Dermis microvascular lymphatic vessel endothelial cell (primary cell): ENCODE results near the gene S1PR3. TPM values are rescaled to one million over a fixed set of nuclear protein-coding genes. Genes with fewer than 3 reads are reported as not detected.
A peak's percentile ranks its signal among the peaks of the same experiment; 100 is the strongest.
"Not testable (repeated sequence)": the region's sequence is repeated elsewhere in the genome, so short reads cannot be mapped to it uniquely, and the experiment has no call there.

ENCODE experiments used
- DNase-seq, 2 donors: peaks; one replicate each; pipeline versions ENCODE4 v3.0.0 to v3.0.0-alpha.2; 2010; ENCODE audit warnings: low read depth in 2 of 2
- total RNA-seq: library from RNA; depleted of rRNA; stranded (reverse); fragments of >200 nt; gene quantifications from 2 replicates; pipeline ENCODE4 v1.2.1, GENCODE V29; 2014

Gene S1PR3
- total RNA-seq = 0.63 and 1.2 TPM in 2 replicates

DNA sequence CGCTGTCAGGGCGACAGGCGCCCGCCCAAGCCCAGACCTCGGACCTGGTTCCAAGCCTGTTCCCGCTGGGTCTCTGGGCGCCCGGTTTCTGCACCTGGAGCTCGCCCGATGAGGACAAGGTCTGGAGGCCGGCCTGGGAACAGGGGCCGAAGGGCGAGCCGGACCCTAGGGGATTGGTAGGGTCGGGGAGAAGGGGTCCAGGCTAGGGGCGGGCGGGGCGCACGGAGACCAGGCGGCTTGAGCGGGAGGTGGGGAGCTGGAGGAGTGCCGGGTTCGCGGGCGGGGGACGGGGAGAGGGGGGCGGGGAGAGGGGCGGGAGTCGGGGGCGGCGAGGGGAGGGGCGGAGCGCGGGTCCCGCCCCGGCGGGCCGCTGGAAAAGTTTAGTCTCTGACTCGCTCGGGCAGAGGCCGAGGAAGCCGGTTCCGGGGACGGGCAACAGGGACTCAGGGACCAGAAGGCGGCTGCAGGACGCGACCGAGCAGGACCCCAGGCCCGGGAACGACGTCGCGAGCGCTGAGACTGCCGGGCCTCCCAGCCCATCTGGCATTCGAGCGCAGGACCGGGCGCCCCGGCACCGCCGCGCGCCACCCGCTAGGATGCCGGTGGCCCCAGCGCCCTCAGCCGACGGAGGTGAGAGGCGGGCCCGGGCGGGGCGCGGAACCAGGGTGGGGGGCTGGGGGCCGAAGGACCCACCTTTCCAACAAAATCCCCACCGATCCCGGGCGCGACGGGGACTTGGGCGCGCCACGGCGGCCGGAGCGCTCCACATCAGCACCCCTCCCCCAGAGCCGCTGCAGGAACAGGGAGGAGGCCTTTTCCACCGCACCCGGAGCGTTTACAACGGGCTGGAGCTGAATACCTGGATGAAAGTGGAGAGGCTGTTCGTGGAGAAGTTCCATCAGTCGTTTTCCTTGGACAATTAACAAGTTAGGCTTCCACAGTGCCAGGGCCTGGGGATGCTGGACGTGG lies at the start of gene S1PR3:
S1PR3 (plus strand) TSS at position 403 of the 969 bp plus-strand sequence. CDS start 9,733 bp downstream, outside the sequence.
- DNase-seq = peak in 1 of 2 donors; percentile 54

DNA sequence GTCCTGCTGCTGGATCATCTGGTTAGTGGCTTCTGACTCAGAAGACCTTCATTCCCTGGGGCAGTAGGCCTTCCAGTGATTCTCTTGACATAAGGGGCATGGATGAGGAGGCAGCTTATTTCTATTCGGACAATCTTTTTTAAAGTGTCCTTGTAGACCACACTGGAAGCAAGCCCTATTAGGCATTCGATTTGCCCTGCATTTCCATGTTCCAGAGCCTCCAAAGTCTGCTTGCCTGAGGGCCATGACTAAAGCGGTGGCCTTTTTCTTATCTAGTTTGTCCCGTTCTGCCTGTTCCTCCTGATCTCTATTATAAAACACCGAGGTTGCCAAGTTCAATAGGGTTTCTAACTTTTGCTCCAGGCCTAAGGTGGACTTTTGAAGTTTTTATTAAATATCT lies 49.7 kb upstream of the S1PR3 start:
- DNase-seq = not testable (repeated sequence)

DNA sequence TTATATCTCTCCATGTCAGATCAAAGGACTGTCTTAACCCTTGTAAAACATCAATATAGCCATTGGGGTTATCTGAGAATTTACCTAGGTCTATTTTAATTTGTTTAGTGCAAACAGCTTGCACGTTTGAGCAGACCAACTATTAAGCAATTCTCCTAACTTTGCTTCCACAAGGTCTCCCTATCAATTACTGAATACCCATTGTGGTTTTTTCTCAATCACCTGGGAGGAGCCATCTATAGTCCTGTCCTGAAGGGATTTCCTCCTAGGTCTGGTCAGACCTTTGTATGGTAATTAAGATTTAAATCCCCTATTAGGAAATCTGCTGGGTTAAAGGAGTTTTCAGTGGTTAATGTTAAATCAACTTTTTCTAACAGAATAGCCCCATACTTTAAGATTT lies 48.9 kb upstream of the S1PR3 start:
- no peak for DNase-seq

DNA sequence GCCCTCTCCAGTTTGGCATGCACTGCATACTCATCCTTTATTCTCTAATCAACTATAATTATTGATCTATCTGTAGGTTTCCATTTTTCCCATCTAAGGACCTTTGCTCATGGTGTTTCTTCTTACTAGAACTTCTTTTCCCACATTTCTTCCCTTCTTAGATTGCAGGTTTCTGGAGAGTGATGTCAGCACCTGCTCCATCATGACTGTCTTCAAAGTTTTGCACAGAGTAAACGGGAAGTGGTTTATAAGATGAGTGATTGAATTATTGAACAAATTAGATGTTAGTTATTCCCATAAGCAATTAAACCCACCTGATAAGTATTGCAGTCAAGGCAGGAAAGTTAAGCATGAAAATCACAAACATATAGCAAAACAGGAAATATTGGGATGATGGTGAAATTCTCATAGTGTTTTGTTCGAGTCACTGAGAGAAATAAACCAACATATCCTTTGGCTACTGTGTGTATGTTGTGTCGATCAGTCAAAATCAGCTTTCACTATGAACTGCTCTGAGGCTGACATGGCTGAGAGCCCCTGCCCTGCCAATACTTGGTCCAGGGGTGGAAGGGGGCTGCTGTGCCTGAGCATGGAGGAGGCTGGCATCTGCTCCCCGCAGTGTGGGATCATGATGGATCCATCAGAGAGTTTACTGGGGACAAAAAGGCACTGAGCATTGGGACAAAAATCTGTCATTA lies 45.5 kb upstream of the S1PR3 start:
- no peak for DNase-seq

DNA sequence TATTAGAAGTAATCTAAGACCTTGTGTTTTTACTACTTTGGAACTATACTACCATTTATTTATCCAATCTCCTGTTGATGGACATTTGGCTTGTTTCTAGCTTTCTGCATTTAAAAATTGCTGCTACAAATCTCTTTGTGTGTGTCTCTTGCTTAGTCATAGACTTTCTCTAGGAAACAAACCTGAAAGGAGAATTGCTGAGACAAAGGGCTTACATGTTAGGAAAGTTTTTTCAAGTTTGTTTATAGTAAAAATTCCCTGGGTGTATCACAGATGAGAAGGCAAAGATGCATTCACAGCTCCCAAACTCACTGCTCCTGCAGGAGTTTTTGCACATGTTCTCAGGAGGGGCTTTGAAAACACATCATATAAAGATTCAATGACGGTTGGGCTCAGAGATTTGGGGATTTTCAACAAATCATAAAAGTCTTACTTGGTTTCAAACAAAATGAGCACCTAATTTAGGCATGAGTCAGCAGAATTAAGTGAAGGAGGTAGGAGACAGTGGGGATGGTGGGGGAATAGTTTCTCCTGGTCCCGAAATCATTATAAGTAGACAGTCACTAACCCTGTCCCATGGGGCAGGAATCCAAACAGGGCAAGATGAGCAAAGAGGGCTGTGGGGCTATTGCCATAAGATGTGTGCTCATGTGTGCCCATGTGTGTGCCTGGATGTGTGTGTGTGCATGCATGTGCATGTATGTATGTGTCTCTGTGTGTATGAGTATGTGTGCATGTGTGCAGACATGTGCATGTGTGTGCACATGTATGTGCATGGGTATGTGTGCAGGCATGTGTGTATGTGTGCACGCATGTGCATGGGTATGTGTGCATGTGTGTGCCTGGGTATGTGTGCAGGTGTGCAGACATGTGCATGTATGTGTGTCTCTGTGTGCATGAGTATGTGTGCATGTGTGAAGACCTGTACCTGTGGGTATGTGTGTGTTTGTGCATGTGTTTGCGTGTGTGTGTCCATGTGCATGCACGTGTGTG lies 43.4 kb upstream of the S1PR3 start:
- DNase-seq = no peak

DNA sequence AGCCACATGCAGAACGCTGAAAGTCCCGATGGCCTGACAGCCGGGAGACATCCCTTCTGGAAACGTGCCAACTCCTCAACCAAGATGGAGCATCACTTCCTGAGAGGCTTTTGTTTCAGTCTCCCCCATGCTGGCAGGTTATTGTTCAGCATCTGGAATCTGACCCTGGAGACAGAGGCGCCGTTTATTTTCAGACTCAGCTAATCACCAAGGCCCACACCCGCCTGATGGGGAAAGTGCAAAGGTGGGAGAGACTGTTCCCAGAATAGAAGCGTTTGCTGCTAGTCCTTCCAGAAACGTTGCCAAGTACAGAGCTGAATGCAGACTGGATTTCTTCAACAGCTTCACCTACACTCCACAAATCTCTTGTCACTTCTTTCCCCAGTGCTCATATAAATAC lies 41.8 kb upstream of the S1PR3 start:
- peak in 1 of 2 donors; percentile 81 for DNase-seq

DNA sequence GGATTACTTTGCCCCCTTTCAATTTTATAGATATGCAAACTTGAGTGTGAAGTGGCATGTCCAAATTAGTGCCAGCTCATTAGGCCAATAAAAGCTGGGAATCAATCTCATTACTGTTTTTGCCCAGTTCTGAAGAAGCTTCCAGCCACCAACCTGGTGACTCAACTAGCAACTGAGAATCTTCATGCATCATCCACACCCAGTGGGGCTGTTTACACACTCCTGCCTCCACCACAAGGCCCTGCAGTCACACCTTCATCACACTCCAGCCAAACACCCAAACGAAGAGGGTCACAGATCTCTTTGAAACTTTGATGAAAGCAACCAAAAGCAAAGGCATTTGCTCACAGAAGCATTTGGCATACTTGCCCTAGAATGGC lies 41.3 kb upstream of the S1PR3 start:
- DNase-seq = no peak

DNA sequence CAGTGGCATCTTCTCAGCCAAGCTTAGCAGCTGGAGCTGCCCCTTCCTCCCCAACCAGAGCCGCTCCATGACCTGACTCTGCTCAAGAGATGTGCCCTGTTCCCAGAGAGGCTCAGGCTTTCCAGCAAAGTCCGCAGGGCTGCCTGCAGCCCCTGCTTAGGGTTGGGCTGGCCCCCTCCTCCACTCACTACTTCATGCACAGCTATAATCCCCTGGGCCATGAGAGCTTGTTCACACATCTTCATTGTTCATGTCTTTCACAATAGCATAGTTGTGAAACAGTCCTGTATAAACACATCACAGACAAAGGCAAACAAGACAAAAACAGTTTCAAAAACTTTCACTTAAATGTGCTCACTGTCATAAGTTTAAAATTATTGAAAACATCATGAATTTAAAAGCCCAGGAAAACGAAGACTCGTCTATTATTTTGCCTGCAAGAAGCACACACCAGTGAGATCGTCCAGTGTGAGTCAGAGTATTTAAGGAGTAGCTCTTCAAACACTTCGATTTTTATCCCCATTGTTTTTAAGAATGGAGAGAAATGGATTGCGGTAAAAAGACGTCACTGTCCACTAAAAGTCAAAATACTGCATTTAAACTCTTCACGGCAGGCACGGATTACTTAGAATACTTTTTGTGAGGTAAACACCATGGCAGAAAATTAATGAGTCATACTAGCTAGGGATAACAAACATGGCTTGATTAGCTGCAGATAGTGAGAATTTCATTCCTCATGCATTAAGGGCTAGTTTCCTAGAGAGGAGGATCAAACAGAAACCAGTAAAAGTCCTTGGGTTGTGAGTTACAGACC lies 40.7 kb upstream of the S1PR3 start:
- DNase-seq = peak in 1 of 2 donors; percentile 26

DNA sequence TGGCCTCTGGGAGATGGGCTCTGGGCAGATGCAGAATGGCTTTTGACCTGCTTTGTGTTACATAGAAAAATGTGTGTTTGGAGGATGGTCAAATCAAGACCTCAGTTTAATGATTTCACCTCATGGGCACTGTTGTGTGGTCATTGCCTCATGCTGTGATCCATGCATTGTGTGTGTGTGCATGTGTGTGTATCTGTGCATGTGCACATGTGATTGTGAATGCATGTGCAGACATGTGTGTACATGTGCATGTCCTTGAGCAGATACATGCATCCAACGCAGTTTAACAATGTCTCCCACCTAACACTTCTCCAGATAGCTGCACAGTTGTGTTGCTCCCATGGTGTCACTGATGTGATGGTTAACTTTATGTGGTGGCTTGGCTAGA lies 40.1 kb upstream of the S1PR3 start:
- no peak for DNase-seq

DNA sequence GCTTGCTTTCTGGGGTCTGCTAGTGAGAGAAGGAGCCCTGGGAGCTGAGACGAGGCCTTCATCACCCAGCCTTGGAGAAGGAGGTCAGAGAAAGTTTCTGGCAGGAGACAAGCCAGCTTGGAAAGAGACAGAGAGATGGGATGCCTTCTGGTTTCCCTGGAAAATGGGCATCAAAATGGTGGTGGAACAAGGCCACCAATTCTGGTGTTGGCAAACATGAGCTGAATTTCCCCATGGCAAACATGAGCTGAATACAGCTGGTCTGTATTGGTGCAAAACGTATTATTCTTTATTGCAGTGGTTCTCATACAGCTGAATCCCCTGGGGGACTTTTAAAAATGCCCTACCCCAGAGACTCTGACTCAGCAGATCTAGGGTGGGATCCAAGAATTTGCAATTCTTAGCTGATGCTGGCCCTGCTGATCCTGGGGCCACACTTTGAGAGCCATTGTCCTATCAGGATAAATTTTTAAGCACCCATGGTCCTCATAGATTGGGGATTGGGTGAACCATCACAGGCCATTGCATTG lies 39.1 kb upstream of the S1PR3 start:
- no peak for DNase-seq

DNA sequence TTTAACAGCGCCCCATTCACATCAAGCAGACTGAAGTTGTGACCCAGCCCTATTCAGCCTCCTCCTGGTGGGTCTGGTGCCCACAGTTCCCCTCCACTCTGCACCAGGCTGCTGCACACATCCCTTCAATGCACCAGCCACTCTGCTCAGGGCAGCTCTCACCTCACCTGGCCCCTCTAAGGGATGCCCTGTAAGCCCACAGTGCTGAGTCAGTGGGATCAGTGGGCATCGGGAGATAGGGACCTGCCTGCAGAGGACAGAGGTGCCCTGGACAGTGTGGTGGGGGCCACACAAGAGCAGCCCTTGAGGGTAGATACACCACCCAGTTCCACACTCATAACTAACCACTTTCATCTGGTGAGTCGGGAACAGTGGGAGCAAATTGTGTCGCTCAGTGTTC lies 38.3 kb upstream of the S1PR3 start:
- DNase-seq = no peak

DNA sequence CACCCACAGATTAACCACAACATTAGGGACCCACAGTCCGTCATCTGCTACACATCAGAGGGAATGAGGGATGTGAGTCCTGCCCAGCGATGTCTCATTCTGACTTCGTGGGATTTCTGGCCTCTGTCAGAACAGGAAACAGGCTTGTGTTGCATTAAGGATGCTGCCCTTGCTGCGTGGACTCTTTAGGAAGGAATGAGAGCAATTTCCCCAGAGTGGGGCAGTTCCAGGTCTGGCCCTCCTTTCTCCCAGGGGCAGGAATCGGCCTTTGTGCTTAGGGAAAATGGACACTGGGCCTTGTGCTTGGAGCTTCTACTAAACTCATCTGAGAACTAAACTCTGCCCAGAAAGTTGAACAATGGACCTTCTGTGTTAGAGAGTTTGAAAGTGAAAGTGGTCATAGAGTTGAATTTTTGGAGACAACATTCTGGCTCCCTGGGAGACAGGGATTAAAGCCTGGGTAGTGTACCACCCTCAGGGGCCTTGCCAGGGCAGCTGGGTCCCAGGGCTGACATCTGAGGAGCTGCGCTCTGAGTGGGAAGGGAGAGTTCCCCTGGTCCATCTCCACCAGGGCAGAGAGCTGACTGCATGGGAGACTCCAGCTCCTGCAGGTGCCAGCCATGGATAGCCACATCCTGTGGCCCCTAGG lies 37.8 kb upstream of the S1PR3 start:
- peak in 1 of 2 donors; percentile 22 for DNase-seq

DNA sequence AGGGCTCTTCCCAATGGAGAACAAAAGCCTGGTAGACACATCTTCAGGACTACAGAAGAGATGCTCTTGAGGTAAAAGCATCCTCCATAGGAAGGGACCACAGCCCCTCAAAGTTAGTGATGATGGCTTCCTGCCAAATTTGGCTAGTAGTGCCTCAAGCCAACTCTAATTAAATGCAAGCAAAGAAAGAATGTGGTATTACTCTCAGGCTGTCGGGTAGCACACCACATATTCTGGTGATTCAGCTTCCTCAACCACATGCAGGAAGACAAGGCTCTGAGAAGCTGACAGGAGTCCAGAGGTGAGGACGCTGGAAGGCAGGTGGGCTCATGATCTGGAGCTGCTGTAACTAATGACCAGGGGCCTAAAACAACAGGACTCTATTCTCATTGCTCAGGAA lies 37.2 kb upstream of the S1PR3 start:
- DNase-seq = no peak

DNA sequence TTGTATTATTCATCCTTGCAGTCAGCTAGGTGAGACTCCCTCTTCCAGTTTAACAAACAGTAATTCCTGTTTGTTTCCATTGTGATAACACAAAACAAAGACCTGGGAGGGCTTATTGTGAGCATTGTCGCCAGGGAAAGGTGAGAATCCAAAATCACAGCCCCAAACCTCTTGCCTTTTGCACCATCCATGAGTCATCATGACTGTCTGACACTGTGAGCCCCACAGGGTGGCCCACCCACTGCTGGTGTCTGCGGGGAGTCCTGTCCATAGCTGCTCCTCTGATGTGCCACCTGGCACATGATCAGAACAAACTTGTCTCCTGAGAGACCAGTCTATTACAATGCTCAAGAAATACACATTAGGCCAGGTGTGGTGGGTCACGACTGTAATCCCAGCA lies 33.7 kb upstream of the S1PR3 start:
- DNase-seq = no peak

DNA sequence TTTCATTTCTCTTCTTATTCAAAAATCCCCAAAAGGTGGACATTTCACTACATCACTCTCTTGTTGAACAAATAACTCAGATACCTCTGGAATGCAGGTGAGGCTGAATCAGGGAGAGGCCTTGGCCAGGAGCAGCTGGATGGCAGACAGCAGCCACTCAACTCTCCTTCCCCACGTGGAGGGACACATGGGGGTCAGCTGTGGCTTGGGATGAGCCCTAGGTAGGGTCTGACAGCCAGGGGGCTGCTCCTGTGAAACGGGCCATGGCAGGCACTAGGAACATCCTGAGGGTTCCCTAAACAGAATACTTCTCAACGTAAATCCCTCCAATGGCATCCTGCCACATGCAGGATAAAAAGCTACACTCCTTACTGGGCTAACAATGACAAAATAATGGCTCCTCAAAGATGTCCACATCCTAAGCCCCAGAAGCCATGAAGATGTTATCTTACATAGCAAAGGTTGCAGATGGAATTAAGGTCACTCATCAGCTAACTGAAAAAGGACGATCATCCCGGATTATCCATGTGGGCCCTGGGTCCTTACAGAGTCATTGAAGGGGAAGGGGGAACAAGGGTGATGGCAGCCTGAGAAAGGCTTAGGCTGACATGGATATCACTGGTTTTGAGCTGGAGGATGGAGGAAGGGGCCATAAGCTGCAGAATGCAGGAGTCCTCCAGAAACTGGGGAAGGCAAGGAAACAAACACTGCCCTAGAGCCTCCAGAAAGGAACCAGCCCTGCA lies 31.4 kb upstream of the S1PR3 start:
- DNase-seq = no peak

DNA sequence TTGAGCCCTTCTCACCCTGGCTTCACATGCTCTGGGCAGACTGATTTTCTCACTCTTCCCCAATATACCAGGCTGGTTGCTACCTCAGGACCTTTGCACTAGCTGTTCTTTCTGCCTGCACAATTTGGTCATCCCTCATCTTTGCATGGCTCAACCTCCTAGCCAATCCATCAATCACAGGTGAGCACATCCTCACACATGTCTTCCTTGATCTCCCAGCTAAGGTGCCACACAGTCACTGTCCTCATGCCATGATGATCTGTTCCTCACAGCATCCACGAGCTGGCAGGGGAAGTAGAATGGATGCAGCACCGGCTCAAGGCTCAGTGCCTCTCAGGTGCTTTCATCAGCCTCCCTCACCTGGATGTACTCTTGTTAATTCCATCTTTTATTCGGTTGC lies 30.6 kb upstream of the S1PR3 start:
- DNase-seq = no peak

DNA sequence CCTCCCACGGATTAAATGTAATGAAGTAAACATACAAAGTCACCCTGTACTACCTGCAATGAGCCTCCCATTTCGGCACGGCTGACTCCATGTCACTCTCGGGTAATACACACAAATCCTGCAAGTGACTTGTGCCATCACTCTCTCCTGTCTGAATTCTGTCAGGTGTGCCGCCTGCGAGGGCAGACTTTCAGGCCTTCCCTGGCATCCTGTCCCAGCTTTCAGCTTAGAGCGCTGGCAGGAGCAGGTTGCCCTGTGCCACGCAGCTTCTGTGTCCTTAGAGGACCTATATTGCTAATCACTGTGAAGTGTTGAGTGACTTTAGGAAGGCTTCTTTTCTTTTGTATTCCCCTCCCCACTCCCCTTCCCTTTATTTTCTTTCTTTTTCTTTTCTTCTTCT lies 25.8 kb upstream of the S1PR3 start:
- DNase-seq = no peak

DNA sequence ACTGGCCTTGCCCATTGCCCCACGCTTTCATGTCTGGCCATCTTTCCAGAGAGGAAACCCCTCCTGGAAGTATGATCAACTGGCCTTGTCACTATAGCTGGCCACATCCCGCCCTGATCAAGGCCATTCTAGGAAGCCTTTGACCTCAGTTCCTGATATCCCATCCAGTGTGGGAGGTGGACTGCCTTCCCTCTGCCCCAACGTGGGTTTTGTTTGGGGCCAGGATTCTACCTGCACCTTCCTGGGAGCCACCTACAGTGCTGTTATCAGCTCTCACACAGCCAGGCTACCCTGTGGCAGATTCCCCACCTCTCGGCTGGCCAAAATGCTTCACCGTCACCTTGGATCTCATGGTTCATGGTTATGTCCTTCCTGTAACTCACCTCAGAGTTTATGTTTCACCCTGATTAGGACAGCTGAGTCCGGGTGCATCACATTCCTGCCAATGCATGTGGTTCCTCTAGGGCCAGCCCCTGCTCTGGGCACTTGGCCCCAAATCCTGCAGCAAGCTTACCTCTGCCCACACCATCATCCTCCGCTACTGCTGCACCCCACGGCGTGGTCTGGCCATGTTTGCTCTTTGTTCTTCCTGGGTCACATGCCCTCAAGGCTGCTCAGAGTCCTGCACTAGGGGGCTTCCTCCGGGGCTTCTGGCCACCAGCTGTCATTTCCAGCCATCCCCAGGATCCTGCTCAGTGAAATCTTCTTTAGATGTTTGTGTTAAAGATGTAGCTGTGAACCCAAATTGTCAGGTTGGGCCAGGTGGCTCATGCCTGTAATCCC lies 24.2 kb upstream of the S1PR3 start:
- no peak for DNase-seq
